Measurements from ENCODE around the gene PSME3. TPM values are rescaled to one million over a fixed set of nuclear protein-coding genes. Genes with fewer than 3 reads are reported as not detected.

Gene PSME3
- total and polyA plus RNA-seq, 4 donors = 25.0 to 55.3 (median 39.8) TPM

- peak overlapping the region in 2 of 3 donors; percentile 31 to 48 for H3K4me3 ChIP-seq (ENCODE audit: low read depth in 1 of 3, low read length in 3 of 3)
- DNase-seq (ENCODE audit: low spot score) = no peak
- TF ChIP-seq EGR1 (IDR thresholded peaks at IDR 0.05; ENCODE audit: low read depth in 2 of 2) (no peak), HNF4G (IDR thresholded peaks at IDR 0.05) (no peak), FOXA2 (IDR thresholded peaks at IDR 0.05) (no peak), NR2F2 (IDR thresholded peaks at IDR 0.05) (no peak), GABPA (IDR thresholded peaks at IDR 0.05 in 1 of 2, conservative IDR thresholded peaks at IDR 0.05 in 1 of 2) (no peak), MAX (IDR thresholded peaks at IDR 0.05) (no peak), ZBTB33 (IDR thresholded peaks at IDR 0.05) (no peak), RXRA (IDR thresholded peaks at IDR 0.05) (no peak), RAD21 (IDR thresholded peaks at IDR 0.05) (no peak), HNF4A (conservative IDR thresholded peaks at IDR 0.05) (no peak), FOXA1 (IDR thresholded peaks at IDR 0.05) (no peak), REST (IDR thresholded peaks at IDR 0.05) (no peak), JUND (IDR thresholded peaks at IDR 0.05) (no peak), YY1 (IDR thresholded peaks at IDR 0.05) (no peak), SP1 (IDR thresholded peaks at IDR 0.05) (no peak), TAF1 (conservative IDR thresholded peaks at IDR 0.05) (no peak)
- TF ChIP-seq, protein P1, sequence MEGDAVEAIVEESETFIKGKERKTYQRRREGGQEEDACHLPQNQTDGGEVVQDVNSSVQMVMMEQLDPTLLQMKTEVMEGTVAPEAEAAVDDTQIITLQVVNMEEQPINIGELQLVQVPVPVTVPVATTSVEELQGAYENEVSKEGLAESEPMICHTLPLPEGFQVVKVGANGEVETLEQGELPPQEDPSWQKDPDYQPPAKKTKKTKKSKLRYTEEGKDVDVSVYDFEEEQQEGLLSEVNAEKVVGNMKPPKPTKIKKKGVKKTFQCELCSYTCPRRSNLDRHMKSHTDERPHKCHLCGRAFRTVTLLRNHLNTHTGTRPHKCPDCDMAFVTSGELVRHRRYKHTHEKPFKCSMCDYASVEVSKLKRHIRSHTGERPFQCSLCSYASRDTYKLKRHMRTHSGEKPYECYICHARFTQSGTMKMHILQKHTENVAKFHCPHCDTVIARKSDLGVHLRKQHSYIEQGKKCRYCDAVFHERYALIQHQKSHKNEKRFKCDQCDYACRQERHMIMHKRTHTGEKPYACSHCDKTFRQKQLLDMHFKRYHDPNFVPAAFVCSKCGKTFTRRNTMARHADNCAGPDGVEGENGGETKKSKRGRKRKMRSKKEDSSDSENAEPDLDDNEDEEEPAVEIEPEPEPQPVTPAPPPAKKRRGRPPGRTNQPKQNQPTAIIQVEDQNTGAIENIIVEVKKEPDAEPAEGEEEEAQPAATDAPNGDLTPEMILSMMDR (IDR thresholded peaks at IDR 0.05; ENCODE audit: low read depth, low read length, missing input control) = no peak
- TF ChIP-seq, protein P2, sequence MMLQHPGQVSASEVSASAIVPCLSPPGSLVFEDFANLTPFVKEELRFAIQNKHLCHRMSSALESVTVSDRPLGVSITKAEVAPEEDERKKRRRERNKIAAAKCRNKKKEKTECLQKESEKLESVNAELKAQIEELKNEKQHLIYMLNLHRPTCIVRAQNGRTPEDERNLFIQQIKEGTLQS (IDR thresholded peaks at IDR 0.05) = no peak
- peaks cover 2 to 16% (median 12%) of the 10 kb centered on the region in 4 donors for H3K36me3 ChIP-seq (ENCODE audit: control insufficient read depth in 4 of 4, insufficient read depth in 3 of 4, low read depth in 1 of 4, low read length in 3 of 4)
- no peaks in the 10 kb centered on the region for H3K9me3 ChIP-seq (ENCODE audit: control insufficient read depth in 4 of 4, low read length in 3 of 4)
- peak overlapping the region in 1 of 2 donors; percentile 7 for H3K27ac ChIP-seq (ENCODE audit: low read depth in 1 of 2, low read length in 2 of 2)
- H3K4me1 ChIP-seq (ENCODE audit: control insufficient read depth in 4 of 4, insufficient read depth in 4 of 4, low read length in 3 of 4) = peaks cover 3 to 55% (median 38%) of the 10 kb centered on the region in 4 donors
- no peaks in the 10 kb centered on the region for H3K27me3 ChIP-seq (ENCODE audit: control insufficient read depth in 4 of 4, insufficient read depth in 4 of 4, low read length in 3 of 4)
- no peak overlapping the region for H3K9ac ChIP-seq (ENCODE audit: low read depth in 1 of 2, low read length in 2 of 2)
- WGBS = 85% methylated on average over 4 of the region's 4 CpGs
These were observed 38.5 kb downstream of the PSME3 start for GRCh38 chr17:42871647-42872046.

All from liver (tissue), 9 donors.